T-helper 1 cell (primary cell): ENCODE data around the gene ADD1.
A peak's percentile ranks its signal among the peaks of the same experiment; 100 is the strongest.
"Not testable (repeated sequence)": the region's sequence is repeated elsewhere in the genome, so short reads cannot be mapped to it uniquely, and the experiment has no call there.

Source experiments
- DNase-seq, 5 donors: peaks; one replicate each; pipeline ENCODE4 v3.0.0-alpha.2; 2012 to 2020

Gene ADD1

GRCh38 chr4:2936773-2937145 lies 93.1 kb downstream of the ADD1 start:
- peak in 1 of 5 donors; percentile 83 for DNase-seq

DNA sequence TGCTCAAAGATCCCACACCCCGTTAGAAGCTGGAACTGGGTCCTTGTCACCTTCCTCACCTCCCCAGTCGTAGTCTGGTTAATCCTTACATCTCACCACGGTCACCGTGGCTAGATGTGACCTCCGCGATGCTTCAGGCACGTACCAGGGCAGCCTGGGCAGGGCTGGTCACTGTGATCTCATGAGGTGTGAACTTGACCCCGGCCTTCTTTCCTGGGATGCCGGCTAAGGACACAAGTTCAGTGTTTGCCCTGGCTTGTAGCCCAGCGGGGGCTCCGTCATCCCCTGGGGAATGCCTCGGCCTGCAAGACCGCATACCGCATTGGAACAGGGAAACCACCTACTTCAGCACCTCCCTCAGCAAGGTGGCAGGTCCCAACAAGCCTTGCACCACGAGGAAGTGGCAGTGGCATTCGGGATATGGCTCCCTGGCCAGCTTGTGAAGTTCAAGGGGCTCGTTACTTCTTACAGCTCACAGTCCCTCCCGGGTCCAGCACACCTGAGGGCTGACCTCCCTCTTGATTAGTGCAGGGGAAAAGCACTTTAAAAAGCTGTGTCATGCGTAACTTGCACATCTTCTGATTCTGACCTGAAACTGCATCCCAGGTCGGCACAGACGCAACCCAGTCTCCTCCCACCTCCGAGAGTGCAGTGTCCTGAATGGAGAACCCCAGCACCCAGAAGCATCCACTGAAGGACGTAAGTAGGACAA lies 93.7 kb downstream of the ADD1 start:
- no peak for DNase-seq

DNA sequence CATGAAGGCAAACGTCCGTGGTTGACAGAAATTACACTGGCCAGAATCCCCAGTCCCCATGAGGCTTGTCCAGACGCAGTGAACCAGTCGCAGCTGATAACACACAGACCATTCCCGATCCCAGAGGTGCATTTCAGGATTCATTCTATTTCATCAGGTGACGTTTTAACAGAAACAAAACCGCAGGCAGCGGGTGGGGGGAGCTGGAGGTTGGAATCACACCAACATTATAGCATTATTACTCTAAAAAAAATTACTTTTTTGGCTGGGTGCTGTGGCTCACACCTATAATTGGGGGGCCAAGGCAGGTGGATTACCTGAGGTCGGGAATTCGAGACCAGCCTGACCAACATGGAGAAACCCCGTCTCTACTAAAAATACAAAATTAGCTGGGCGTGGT lies 94.3 kb downstream of the ADD1 start:
- no peak for DNase-seq

DNA sequence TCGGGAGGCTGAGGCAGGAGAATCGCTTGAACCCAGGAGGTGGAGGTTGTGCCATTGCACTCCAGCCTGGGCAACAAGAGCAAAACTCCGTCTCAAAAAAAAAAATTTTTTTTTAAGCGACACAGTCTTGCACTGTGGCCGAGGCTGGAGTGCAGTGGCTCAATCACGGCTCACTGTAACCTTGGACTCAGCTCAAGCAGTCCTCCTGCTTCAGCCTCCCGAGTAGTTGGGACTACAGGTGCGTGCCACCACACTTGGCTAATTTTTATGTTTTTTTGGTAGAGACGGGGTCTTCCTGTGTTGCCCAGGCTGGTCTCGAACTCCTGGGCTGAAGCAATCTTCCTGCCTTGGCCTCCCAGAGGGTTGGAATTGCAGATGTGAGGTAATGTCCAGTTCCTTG lies 94.8 kb downstream of the ADD1 start:
- DNase-seq, result not testable (repeated sequence)

DNA sequence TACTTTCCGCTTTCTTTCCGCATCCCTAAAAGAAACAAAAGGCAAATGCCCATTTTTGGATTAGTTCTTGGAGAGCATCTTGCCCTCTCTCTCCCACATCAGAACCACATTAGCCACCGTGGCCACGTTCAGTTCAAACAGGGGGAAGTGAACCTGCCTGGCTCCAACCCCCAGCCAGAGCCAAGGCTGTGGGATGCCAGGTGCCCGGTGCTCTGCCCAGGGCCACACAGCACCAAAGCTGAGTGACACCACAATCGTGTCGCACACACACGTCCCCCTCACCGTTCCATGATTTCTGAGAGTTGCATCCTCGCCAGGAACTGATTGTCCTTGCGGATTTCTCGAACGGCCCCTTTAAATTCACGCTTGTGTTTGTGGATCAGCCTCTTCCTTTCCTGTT lies 95.3 kb downstream of the ADD1 start:
- DNase-seq, result no peak

DNA sequence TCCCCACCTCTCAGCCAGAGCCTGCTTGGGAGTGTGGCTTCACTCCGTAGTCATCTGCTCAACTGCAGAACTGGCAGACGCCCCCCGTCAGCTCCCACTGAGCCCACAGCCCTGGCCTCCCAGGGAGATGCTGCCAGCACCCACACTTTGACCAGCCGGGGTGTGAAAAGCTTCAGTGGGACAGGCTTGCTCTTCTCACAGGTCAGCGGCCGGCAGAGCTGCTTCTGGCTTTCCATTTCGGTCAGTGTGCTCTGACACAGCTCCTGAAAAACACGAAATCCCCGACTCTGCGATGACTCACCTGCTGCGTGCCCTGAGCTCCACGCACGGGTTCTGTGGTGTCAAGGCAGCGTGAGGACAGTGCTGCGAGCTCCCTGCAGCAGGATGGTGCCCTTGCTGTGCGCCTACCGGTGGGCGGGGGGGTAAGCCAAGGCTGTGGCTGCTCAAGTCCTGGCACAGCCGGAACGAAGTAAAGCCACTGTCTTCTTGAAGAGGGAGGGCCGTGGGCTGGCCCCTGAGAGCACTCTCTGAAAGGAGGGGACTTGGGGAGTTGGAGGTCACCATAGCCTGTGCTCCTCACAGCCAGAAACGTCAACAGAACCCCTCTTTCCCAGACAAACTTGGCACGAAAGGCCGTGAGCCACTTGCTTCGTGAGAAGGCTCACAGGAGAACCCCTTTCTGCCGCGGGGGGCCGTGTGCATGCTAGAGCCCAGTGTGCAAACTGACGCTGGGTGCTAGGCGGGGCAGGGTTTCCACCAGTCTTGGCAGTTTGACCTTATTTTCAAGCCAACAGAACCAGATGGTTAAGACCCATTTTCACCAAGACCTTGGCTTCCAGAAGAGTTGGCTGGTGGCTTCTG lies 96.0 kb downstream of the ADD1 start:
- no peak for DNase-seq

DNA sequence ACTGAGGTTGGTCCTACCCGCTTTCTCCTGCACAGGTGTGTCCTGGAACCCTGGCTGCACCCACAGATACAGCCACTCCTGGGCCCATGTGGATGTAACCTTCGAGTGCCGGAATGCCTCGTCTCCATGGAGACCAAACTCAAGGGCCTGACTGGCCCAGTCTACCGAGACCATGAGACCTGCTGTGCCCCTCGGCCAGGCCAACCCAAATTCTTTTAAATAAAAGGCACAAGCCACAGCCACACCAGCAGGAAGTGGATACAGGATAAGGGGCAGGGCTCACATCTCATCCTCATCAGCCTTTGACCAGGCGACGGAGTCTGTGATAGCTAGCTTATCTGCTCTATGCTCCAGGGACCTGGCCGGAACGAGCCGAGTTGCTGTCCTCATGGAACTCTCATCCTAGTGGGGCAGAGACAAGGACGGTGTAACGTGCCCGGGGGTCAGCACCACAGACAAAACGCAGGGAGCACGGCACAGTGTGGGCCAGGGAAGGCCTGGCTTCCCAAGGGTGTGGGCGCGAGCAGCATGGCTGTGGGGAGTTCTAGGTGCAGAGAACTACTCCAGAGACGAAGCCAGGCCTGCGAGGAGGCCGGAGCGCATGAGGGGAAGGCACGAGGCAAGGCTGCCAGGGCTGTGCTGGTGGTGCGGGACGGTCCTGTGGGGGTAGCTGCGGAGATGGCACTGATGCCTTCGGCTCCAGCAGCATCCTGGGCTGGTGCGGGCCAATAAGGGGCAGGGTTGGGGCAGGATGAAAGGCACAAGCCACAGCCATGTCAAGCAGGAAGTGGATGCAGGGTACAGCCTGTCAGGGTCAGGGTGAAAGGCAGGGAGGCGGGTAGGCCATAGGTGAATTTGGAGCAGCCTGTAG lies 96.9 kb downstream of the ADD1 start:
- DNase-seq, result no peak

DNA sequence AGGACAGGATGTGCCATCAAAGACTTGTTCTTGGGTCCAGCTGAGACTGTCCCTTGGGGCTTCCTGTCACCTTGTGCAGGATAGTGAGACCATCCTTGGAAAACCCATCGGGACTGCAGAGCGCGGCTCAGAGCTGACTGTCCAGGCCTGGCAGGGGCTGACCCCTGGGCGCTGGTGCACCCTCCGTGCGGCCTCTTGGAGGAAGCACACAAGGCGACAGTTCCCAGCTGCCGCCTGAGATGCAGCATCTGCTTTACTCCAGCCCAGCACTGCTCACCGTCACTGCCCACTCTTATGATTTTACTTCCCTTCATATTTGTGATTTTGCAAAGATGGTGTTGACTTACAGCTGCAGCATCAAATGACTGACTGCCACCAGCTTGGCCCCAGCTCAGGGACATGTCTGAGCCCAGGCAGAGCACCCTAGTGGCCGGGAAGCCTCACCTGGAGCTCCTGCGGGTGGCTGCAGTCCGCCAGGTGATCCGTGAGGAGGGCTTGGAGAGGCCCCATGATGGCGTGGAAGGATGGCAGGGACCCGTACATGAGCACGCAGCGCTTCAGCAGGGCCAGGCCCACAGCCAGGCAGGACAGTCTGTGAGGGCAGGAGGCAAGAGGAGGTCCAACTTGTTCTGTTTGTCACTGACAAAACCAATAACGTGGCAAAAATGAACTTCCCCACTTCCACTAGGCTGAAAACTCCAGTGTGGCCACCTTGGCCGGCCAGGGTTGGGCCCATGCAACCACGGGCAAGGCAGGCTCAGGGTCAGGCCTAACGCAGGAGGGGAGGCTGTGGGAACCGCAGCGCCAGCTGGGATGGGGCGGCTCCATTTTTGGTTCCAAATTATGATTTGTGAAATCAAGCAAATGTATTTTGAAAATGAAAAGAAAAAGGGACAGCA lies 97.7 kb downstream of the ADD1 start:
- no peak for DNase-seq

DNA sequence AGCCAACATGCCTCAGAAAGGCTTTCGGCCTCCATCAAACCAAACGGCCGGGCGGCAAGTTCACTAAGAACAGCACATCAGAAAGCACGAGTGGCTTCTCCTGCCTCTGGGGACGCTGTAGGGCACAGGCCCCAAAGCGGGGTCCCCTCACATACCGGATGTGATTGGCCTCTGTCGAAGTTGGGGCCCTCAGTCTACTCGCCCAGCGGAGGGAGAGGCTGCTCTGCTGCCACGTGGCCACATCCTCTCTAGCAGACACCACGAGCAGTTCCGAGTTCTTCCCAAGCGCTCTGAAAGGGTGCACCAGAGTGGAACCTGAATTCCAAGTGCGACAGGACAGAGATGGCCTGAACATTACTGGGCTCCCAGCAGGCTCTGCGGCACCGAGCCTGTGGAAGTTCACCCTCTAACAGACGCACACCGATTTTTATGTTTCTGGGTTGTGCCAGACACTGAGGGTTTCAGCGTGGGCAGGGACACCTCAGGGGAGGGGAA lies 98.4 kb downstream of the ADD1 start:
- no peak for DNase-seq

DNA sequence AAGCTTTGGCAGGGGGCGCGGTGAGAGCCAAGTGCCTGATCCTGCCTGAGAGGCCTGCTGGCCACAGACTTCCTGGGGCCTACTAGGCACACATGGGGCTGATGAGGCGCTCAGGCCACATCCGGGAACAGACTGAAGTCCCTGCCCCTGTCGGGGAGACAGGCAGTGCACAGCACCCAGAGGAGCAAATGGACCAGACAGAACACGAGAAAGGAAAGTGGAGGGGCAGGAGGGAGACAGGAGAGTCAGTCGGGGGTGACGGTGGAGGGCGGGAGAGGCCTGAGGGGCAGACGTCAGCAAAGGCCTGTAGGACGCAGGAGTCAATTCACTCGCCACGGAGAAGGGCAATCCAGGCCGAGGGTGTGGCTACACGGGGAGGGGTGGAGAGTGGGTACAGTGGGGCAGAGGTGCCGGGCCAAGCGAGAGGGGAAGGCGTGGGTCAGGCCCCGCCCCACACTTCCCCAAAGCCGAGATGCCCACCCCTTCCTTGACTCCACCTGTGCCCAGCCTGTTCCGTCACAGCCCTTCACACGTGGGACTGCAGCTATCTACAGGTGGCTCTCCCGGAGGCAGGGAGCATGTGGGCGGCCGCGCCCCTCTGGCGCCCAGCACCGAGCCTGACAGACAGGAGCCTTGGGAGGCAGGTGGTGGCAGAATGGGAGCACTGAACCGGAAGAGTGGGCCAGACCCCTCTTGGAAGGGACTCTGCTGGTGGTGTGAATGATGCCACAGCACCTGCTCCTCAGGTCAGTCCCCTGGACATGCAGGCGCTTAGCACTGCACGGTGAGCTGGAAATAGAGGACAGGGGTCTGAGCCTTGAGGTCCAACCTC lies 99.1 kb downstream of the ADD1 start:
- DNase-seq, result peak in 1 of 5 donors; percentile 26

- no peak for DNase-seq
Measured at GRCh38 chr4:2943364-2944090, 99.9 kb downstream of the ADD1 start.

DNA sequence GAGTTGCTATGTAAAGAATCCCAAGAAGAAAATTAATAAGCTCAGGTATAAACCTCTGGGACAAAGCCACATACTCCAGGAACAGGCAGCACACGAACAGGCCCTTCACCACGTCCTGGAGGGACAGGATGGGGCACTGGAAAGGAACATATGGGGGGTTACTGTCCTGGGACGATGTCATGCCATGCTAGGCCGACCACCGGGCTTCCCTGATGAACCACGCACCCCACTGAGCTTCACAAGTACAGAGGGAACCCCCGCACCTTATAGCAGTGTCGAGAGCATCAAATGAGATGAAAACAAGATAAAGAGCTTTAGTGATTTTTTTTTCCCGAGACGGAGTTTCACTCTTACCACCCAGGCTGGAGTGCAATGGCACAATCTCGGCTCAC lies 100.4 kb downstream of the ADD1 start:
- DNase-seq, result no peak

DNA sequence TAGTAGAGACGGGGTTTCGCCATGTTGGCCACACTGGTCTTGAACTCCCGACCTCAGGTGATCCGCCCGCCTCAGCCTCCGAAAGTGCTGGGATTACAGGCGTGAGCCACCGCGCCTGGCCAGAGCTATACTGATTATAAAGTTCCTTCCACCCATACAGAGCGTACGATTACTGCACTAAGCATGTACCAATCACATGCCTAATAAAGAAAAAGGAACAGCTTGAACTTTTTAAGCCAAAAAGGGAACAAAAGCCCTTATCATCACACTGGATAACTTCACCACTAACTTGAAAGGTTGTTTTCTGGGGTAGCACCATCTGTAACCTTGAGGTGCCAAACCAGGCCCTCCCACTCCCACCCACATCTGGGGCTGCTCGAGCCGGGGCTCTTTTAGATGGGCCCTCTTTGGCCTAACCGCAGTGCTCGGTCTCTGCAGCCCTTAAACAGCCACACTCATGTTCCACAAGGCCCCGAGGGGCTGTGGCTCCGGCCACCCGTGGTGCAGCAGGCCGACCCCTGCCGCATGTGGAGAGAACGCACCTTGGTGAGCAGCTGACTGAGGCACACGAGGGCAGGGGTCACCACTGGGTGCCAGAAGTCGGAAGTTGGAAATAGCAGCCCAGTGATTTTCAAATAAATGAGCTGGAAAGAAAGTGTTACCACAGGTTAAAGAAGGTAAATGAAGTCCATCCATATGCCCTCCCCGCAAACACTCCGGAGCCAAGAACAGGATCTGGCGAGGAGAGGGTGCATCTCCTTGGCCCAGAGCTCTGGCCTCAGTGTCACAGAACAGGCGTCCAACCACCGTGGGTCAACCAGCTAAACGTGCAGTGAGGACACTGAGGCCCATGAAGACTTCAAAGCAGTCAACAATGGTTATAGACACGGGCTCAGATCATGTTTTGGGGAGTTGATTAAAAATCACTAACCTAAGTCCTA lies 101.2 kb downstream of the ADD1 start:
- no peak for DNase-seq

GRCh38 chr4:2945619-2946604 lies 102.3 kb downstream of the ADD1 start:
- DNase-seq, result not testable (repeated sequence)

DNA sequence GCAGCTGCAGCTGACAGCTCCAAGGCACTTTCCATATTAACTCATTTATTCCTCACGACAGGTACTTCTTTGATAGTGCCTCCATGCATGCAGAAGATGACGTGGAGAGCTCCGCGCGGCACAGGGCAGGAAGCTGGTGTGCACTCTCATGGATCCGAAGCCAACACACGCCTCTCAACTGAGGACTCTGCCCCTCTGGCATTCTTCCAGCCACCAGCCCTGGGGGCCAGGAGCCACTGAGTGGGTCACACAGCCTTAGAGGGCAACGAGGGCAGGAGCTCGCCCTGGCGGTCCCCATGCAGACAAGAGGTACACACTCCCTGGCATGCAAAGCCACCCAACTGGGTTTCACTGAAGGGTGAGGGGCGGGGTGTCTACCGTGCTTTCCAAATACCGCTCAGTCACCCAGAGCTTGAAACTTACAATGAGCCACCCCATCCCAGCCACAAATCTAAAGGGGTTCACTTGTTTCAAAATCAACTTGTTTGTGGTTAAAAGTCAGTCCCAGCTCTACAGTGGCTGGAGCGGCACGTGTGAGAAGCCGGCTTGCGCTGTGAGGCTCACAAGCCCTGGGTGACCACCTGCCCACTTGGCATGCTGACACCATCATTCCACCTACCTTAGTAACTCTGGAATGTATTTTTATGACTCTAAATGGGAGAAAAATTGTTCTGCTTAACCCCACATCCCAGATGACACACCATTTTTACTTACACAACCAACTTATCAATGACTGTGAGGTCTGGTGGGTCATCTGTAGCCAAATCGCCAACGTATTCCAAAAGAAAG lies 103.4 kb downstream of the ADD1 start:
- no peak for DNase-seq

DNA sequence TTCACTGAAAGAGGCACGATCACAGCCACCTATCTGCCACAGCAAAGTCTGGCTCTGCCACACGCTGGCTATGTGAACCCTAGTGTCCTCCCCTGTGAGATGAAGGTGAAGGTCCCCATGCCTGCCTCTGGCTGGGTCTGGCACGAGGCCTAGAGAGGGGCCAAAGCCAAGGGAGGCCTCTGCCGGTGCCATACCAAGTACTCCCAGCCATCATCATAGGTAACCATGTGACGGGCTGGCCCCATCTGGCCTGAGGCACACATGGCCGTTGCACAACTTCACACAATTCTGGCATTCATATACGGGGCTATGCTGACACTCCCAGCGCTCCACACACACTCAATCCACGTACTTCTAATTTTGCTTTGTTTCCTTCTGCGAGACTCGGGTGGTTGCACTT lies 104.3 kb downstream of the ADD1 start:
- DNase-seq, result no peak
